Bronchial smooth muscle cell (primary cell): Measurements from ENCODE around the gene PRELID2. TPM values are rescaled to one million over a fixed set of nuclear protein-coding genes. Genes with fewer than 3 reads are reported as not detected.

Source experiments
- total RNA-seq: library from RNA; depleted of rRNA; stranded (reverse); fragments of >200 nt; gene quantifications from 2 replicates; pipeline ENCODE4 v1.2.1, GENCODE V29; 2014

The PRELID2 gene
- 10.9 and 19.7 TPM in 2 replicates for total RNA-seq

DNA sequence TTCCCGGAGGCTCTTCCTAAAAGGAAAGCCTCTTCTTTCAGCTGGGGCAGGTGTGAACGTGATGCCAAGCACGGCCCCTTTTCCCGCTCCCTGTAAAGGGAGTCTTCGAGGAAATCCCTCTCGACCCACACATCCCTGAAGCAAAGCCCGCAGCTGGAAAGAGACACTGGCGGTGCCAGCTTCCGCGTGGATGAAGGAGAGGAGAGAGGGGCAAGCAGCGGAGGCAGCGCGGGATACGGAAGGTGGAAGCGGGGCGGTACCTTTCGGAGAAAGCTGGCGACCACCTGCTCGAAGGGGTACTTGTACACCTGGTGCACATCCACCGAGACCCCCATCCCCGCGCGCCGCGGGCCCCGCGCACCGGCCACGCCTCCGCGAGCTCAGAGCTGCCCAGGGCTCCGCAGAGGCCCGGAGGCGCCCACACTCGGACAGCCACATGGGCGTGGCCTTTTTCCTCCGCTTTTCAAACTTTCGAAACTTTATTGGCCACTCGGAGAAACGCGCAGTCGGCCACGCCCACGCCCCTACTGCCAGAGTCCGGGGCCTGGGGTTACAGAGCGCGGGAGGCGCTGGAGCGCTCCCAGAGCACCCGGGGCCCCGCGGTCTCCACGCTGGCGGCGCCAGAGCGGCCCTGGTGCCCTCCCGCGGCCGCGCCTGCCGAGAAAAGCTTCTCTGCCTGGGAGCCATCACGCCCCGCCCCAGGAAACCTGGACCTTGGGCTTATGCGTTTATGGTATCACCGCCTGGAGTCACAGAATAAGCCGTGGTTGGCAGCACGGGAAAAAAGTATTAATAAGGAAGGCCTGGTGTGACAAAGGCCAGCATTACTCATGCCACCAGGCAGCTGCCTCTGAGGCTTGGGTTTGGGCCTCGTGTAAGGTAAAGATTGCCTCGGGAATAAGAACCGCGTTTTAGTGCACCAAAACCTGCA lies at the start of gene PRELID2:
Gene PRELID2 (minus strand): TSS at position 426 of the 931 bp plus-strand sequence. CDS start 91 bp downstream, at position 335.

DNA sequence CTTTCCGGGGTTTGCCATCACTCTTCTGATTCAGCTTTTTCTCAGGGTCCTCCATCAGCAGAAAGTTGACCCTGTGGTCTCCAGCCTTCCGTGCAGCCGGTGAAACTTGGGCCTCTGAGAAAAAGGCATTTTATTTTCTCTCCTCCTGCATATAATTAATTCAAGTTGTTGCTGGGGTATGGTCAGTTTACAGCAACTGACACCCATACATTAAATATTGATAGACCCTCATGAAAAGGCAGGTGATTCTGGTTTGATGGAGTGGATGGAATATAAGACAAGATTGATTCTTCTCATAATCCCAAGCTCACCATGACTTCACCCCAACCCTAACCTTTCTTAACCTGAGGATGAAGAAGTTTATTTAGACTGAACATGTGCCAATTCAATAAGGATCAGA lies 37.8 kb upstream of the PRELID2 start, which contains the start of gene GRXCR2:
Gene GRXCR2 (minus strand): TSS at position 101 of the 400 bp plus-strand sequence. CDS start 46 bp downstream, at position 55.

Other genes with a start within 250 kb of the PRELID2 start
- gene GRXCR2, start 37.7 kb upstream of the PRELID2 start, total RNA-seq, result not detected in 2 replicates
- 0.09 and 0.79 TPM in 2 replicates for gene SH3RF2, start 101.2 kb upstream of the PRELID2 start, total RNA-seq